ENCODE results near the gene C11orf87. TPM values are rescaled to one million over a fixed set of nuclear protein-coding genes. Genes with fewer than 3 reads are reported as not detected.

C11orf87 gene
- total RNA-seq, result not detected

GRCh38 chr11:109421981-109422869, at the start of gene C11orf87:
Gene C11orf87 (plus strand): TSS chr11:109422190. CDS start chr11:109423634, 1,444 bp downstream.
- H3K27me3 Mint-ChIP-seq (ENCODE audit: low read depth), result peaks cover 36% of the 10 kb centered on the region
- H3K4me3 Mint-ChIP-seq, result no peak within 1 kb of the TSS
- CTCF ChIA-PET, result no interaction called here
- peaks cover 2% of the 10 kb centered on the region for H3K36me3 Mint-ChIP-seq (ENCODE audit: low read depth)
- H3K4me1 Mint-ChIP-seq (ENCODE audit: low read depth), result no peaks in the 10 kb centered on the region
- H3K9me3 Mint-ChIP-seq, result no peaks in the 10 kb centered on the region
- intact Hi-C loops (cut with micrococcal nuclease), result no loop called here
- H3K27ac Mint-ChIP-seq, result no peak within 1 kb of the TSS
- DNase-seq, result no peak

- Mint-ChIP-seq H3K27me3 (ENCODE audit: low read depth) (peaks cover 3% of the 10 kb centered on the region), H3K9me3 (peaks cover 2% of the 10 kb centered on the region), H3K27ac (no peak overlapping the region), H3K36me3 (ENCODE audit: low read depth) (no peaks in the 10 kb centered on the region), H3K4me1 (ENCODE audit: low read depth) (no peaks in the 10 kb centered on the region), H3K4me3 (no peak overlapping the region)
- intact Hi-C loops (cut with micrococcal nuclease), result no loop called here
- no peak for DNase-seq
- CTCF ChIA-PET, result no interaction called here
Measured at GRCh38 chr11:109374032-109374431, 48.0 kb upstream of the C11orf87 start.

DNA sequence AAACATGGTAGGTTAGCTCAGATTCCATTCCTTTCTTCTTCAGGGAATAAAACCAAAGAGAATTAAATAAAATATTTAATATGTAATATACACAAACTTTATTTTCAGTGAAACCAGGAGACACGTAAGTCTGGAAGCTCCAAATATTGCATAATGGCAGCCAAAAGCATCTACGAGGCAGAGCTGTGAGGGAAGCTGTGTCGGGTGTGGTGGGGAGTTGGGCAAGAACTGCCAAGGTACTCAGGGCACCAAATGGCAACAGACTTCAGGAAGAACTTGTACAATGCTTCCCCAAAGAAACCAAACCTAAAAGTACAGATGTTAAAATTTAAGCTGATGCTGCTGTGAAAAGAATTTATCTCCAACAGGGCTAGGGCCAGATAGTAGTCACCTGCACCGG, 47.5 kb upstream of the C11orf87 start:
- Mint-ChIP-seq H3K27me3 (ENCODE audit: low read depth) (peaks cover 3% of the 10 kb centered on the region), H3K9me3 (peaks cover 2% of the 10 kb centered on the region), H3K4me1 (ENCODE audit: low read depth) (no peaks in the 10 kb centered on the region), H3K36me3 (ENCODE audit: low read depth) (no peaks in the 10 kb centered on the region), H3K27ac (no peak overlapping the region), H3K4me3 (no peak overlapping the region)
- DNase-seq, result no peak
- intact Hi-C loops (cut with micrococcal nuclease), result no loop called here
- CTCF ChIA-PET, result no interaction called here

DNA sequence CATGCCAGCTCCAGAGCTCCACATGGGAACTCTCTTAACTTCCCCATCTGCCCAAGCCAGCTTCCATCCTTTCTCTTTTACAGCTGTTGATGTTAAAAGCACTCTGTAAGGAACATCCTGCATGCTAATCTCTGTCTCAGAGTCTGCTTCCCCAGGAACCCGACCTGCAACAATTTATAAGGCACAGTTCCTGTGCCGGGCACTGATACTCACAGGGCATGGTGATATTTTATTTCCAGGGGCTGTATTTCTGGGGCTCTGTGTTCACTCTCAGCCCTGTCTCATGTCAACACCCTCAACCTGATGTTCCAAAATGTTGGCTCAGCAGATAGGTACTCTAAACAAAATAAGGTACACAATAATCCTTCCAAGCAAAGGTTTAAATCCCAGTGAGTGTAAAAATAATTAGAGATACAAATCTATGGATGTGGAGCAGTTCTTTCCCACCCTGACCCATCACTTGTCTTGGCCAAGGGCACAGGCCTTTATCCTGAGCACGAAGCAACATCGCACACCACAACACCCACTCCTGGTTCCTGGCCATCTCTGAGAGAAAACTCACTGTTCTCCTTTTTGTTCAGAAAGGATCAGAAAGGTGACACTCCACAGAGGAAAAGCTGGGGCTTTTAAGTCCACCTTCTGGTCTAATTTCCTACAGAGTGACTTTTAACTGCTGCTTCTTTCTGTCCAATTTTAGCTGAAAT, 44.8 kb upstream of the C11orf87 start:
- Mint-ChIP-seq H3K27me3 (ENCODE audit: low read depth) (no peaks in the 10 kb centered on the region), H3K36me3 (ENCODE audit: low read depth) (no peaks in the 10 kb centered on the region), H3K27ac (no peak overlapping the region), H3K4me3 (no peak overlapping the region), H3K9me3 (no peaks in the 10 kb centered on the region), H3K4me1 (ENCODE audit: low read depth) (no peaks in the 10 kb centered on the region)
- DNase-seq, result no peak
- intact Hi-C loops (cut with micrococcal nuclease), result no loop called here
- CTCF ChIA-PET, result no interaction called here

GRCh38 chr11:109378034-109378433, 44.0 kb upstream of the C11orf87 start:
- DNase-seq, result no peak
- Mint-ChIP-seq H3K36me3 (ENCODE audit: low read depth) (no peaks in the 10 kb centered on the region), H3K4me1 (ENCODE audit: low read depth) (no peaks in the 10 kb centered on the region), H3K27me3 (ENCODE audit: low read depth) (no peaks in the 10 kb centered on the region), H3K4me3 (no peak overlapping the region), H3K27ac (no peak overlapping the region), H3K9me3 (no peaks in the 10 kb centered on the region)
- intact Hi-C loops (cut with micrococcal nuclease), result no loop called here
- CTCF ChIA-PET, result no interaction called here

DNA sequence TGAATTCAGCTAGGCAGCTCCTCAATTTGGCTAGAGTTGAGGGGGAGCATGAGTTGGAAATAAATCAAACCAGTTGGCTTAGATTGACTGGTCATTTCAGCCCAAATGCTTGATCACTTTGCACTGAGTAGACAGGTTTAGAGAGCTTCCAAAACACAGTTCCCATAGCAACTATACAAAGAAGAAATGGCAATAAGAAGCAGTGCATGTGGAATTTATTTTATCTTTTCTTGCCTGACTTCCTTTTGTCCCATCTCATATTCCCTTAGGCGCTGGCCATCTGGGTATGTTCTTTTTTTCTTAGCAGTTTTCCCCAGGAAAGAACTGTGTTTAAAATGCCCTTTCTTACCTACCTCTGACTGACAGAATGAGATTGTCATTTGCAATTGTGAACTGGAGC, 38.7 kb upstream of the C11orf87 start:
- H3K36me3 Mint-ChIP-seq (ENCODE audit: low read depth), result no peaks in the 10 kb centered on the region
- H3K4me3 Mint-ChIP-seq, result no peak overlapping the region
- intact Hi-C loops (cut with micrococcal nuclease), result no loop called here
- no peaks in the 10 kb centered on the region for H3K9me3 Mint-ChIP-seq
- no peak overlapping the region for H3K27ac Mint-ChIP-seq
- H3K27me3 Mint-ChIP-seq (ENCODE audit: low read depth), result no peaks in the 10 kb centered on the region
- CTCF ChIA-PET, result no interaction called here
- DNase-seq, result no peak
- H3K4me1 Mint-ChIP-seq (ENCODE audit: low read depth), result no peaks in the 10 kb centered on the region

GRCh38 chr11:109384873-109385272, 37.1 kb upstream of the C11orf87 start:
- CTCF ChIA-PET, result no interaction called here
- Mint-ChIP-seq H3K27ac (no peak overlapping the region), H3K36me3 (ENCODE audit: low read depth) (no peaks in the 10 kb centered on the region), H3K4me1 (ENCODE audit: low read depth) (no peaks in the 10 kb centered on the region), H3K27me3 (ENCODE audit: low read depth) (no peaks in the 10 kb centered on the region), H3K4me3 (no peak overlapping the region), H3K9me3 (no peaks in the 10 kb centered on the region)
- intact Hi-C loops (cut with micrococcal nuclease), result no loop called here
- no peak for DNase-seq

- Mint-ChIP-seq H3K27ac (no peak overlapping the region), H3K36me3 (ENCODE audit: low read depth) (no peaks in the 10 kb centered on the region), H3K4me3 (no peak overlapping the region), H3K4me1 (ENCODE audit: low read depth) (no peaks in the 10 kb centered on the region), H3K9me3 (peaks cover 2% of the 10 kb centered on the region), H3K27me3 (ENCODE audit: low read depth) (no peaks in the 10 kb centered on the region)
- intact Hi-C loops (cut with micrococcal nuclease), result no loop called here
- no peak for DNase-seq
- CTCF ChIA-PET, result no interaction called here
Measured at GRCh38 chr11:109388982-109389381, 33.0 kb upstream of the C11orf87 start.

DNA sequence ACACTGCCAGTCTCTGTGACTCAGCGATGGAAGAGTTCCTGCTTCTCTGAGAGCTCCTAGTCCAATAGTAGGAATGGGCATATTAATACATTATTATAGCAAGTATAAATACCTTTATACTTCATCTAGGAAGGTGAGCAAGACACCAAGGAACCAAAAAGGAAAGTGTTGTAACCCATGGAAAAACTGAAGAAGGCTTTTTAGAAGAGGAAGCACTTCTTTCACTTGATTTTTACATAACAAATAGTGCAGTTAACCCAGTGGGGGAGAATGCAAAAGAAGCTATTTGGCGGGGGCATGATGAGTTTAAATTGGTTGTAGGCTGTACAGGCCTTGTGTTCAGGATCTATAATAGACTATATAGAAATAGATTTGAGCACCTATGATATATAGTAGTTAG, 31.2 kb upstream of the C11orf87 start:
- intact Hi-C loops (cut with micrococcal nuclease), result no loop called here
- H3K27ac Mint-ChIP-seq, result no peak overlapping the region
- CTCF ChIA-PET, result no interaction called here
- no peak overlapping the region for H3K4me3 Mint-ChIP-seq
- H3K9me3 Mint-ChIP-seq, result peaks cover 2% of the 10 kb centered on the region
- no peaks in the 10 kb centered on the region for H3K4me1 Mint-ChIP-seq (ENCODE audit: low read depth)
- DNase-seq, result no peak
- H3K27me3 Mint-ChIP-seq (ENCODE audit: low read depth), result no peaks in the 10 kb centered on the region
- H3K36me3 Mint-ChIP-seq (ENCODE audit: low read depth), result no peaks in the 10 kb centered on the region

DNA sequence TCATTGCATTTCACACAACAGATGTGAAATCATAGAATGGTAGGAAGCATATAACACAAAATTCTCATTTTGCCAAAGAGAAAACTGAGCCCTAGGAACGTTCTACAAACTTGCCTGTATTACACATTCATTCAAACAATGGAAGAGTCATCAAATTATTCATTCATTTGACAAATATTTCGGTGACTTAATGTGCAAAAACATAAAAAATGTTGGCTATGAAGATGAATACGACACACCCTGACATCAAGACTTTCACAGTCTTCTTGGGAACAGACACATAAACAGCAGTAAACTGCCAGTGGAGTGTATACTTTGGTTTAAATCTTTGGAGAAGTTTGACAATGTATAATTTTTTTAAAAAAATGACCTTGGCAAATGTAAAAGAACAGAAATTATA, 20.4 kb upstream of the C11orf87 start:
- DNase-seq, result no peak
- CTCF ChIA-PET, result no interaction called here
- Mint-ChIP-seq H3K36me3 (ENCODE audit: low read depth) (no peaks in the 10 kb centered on the region), H3K4me3 (no peak overlapping the region), H3K4me1 (ENCODE audit: low read depth) (no peaks in the 10 kb centered on the region), H3K27ac (no peak overlapping the region), H3K9me3 (peaks cover 2% of the 10 kb centered on the region), H3K27me3 (ENCODE audit: low read depth) (no peaks in the 10 kb centered on the region)
- intact Hi-C loops (cut with micrococcal nuclease), result no loop called here

DNA sequence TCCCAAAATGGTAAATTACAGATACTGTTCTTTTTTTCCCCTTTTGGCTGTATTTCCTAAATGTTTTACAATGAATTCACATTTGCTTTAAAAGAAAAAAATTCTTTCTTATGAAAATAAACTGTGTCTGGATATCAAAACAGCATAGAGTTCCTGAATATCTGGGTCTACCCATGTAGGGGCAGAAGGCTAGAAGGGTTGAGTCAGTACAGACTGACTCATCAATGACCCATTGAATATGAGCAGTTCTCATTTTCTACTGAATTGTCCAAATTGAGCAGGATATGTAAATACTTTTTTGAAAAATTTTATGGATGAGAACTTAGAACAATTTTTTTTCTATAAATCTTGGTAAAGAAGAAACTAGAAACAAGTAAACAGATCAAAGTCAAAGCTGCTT, 16.3 kb upstream of the C11orf87 start:
- no peaks in the 10 kb centered on the region for H3K27me3 Mint-ChIP-seq (ENCODE audit: low read depth)
- intact Hi-C loops (cut with micrococcal nuclease), result no loop called here

GRCh38 chr11:109416601-109417000, 5.4 kb upstream of the C11orf87 start:
- CTCF ChIA-PET, result no interaction called here
- intact Hi-C loops (cut with micrococcal nuclease), result no loop called here
- H3K9me3 Mint-ChIP-seq, result no peaks in the 10 kb centered on the region
- DNase-seq, result no peak
- H3K27me3 Mint-ChIP-seq (ENCODE audit: low read depth), result peaks cover 11% of the 10 kb centered on the region
- no peaks in the 10 kb centered on the region for H3K36me3 Mint-ChIP-seq (ENCODE audit: low read depth)
- H3K27ac Mint-ChIP-seq, result no peak overlapping the region
- no peak overlapping the region for H3K4me3 Mint-ChIP-seq
- no peaks in the 10 kb centered on the region for H3K4me1 Mint-ChIP-seq (ENCODE audit: low read depth)

More for the DNA sequence above, 16.3 kb upstream of the C11orf87 start:
- Mint-ChIP-seq H3K36me3 (ENCODE audit: low read depth) (no peaks in the 10 kb centered on the region), H3K4me1 (ENCODE audit: low read depth) (no peaks in the 10 kb centered on the region), H3K4me3 (no peak overlapping the region), H3K9me3 (peaks cover 2% of the 10 kb centered on the region), H3K27ac (no peak overlapping the region)
- DNase-seq, result no peak
- CTCF ChIA-PET, result no interaction called here

DNA sequence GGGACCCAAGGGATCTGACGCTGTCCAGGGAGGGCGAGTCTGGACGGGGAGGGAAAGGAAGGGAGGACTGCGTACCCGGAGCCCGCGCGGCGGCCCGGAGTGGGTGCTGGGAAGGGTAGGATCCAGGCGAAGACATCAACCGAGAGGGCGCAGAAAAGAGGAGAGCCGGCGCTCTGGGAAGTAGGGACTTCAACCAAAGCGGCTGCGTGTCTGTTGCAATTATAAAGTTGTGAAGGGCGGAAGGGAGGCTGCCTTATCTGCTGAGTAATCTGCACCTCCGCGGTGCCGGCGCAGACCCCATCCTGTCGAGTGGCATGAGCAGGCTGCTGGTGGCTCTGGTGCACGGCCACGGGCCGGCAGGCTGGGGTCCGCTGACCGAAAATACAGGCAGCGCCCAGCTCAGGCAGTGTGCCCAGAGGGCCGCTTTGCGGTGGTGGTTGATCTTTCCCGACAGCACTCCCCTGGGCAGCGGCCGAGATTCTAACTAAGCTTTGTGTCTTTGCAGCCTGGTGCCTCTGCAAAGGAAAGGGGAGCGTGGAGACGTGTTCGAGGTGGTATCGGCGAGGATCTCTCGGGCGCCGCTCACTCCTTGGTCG, 978 bp downstream of the C11orf87 start:
- Mint-ChIP-seq H3K9me3 (no peaks in the 10 kb centered on the region), H3K4me1 (ENCODE audit: low read depth) (no peaks in the 10 kb centered on the region), H3K36me3 (ENCODE audit: low read depth) (peaks cover 2% of the 10 kb centered on the region), H3K27ac (no peak overlapping the region), H3K27me3 (ENCODE audit: low read depth) (peaks cover 36% of the 10 kb centered on the region), H3K4me3 (no peak overlapping the region)
- intact Hi-C loops (cut with micrococcal nuclease), result no loop called here
- CTCF ChIA-PET, result no interaction called here
- DNase-seq, result no peak
